HUDEP-2 (cell line): ENCODE measurements around the gene LATS2.
A peak's percentile ranks its signal among the peaks of the same experiment; 100 is the strongest.

Experiments used
- DNase-seq, 76 experiments: peaks; one replicate each; lab custom pipeline; 2025; ENCODE audit not compliant: unreplicated experiment in 76 of 76; lab: John Stamatoyannopoulos, UW

The LATS2 gene

GRCh38 chr13:21020176-21020575 is 41.2 kb downstream of the LATS2 start:
- DNase-seq = no peak

- DNase-seq = no peak
Measured at GRCh38 chr13:21018220-21018619, 43.2 kb downstream of the LATS2 start.

- no peak for DNase-seq
Measured at GRCh38 chr13:21016487-21016886, 44.9 kb downstream of the LATS2 start.

- DNase-seq = no peak
Measured at GRCh38 chr13:21015284-21015683, 46.1 kb downstream of the LATS2 start.

GRCh38 chr13:21014502-21015170 is 46.8 kb downstream of the LATS2 start:
- no peak for DNase-seq

- DNase-seq = no peak
Measured at GRCh38 chr13:21014139-21014501, 47.3 kb downstream of the LATS2 start.

GRCh38 chr13:21013682-21014038 is 47.7 kb downstream of the LATS2 start:
- DNase-seq = no peak

- DNase-seq = no peak
Measured at GRCh38 chr13:21012841-21013681, 48.3 kb downstream of the LATS2 start.

GRCh38 chr13:21012211-21012610 is 49.2 kb downstream of the LATS2 start:
- DNase-seq = no peak

GRCh38 chr13:21011378-21011777 is 50.0 kb downstream of the LATS2 start:
- no peak for DNase-seq

GRCh38 chr13:21010621-21011020 is 50.8 kb downstream of the LATS2 start:
- DNase-seq = peak in 5 of 76 experiments; percentile 1 to 35 (median 13)

- no peak for DNase-seq
Measured at GRCh38 chr13:21009036-21009435, 52.4 kb downstream of the LATS2 start.

- DNase-seq = no peak
Measured at GRCh38 chr13:21008026-21008425, 53.4 kb downstream of the LATS2 start.

GRCh38 chr13:21006141-21007005 is 55.0 kb downstream of the LATS2 start:
- no peak for DNase-seq

GRCh38 chr13:21005193-21005592 is 56.2 kb downstream of the LATS2 start:
- DNase-seq = no peak

GRCh38 chr13:21001471-21001870 is 59.9 kb downstream of the LATS2 start:
- DNase-seq = no peak

- no peak for DNase-seq
Measured at GRCh38 chr13:21000647-21001046, 60.7 kb downstream of the LATS2 start.

- no peak for DNase-seq
Measured at GRCh38 chr13:20998649-20999415, 62.6 kb downstream of the LATS2 start.

- peak in 12 of 76 experiments; percentile 1 to 36 (median 10) for DNase-seq
Measured at GRCh38 chr13:20997301-20998161, 63.9 kb downstream of the LATS2 start.
